H9 (cell line): ENCODE results near the gene SRCAP. TPM values are rescaled to one million over a fixed set of nuclear protein-coding genes. Genes with fewer than 3 reads are reported as not detected.

Experiments
- DNase-seq: peaks from one replicate; pipeline ENCODE4 v3.0.0-alpha.2; 2017
- H2AFZ ChIP-seq: one replicate; pipeline ENCODE4 v1.6.1; 2013; ENCODE audit warnings: mild to moderate bottlenecking, low read length, control low read depth, moderate library complexity
- H2AK5ac ChIP-seq: 2 replicates; pipeline ENCODE4 v1.6.1; 2013; ENCODE audit warnings: low read length, control low read depth, mixed read lengths; ENCODE audit not compliant: insufficient read length
- H2BK120ac ChIP-seq: one replicate; pipeline ENCODE4 v1.6.1; 2013; ENCODE audit warnings: low read depth, mild to moderate bottlenecking, low read length, control low read depth, inconsistent platforms; ENCODE audit not compliant: poor library complexity, severe bottlenecking
- H2BK12ac ChIP-seq: 2 replicates; pipeline ENCODE4 v1.6.1; 2013; ENCODE audit warnings: low read length, control low read depth, mixed read lengths, low read depth; ENCODE audit not compliant: insufficient read length
- H2BK15ac ChIP-seq: 2 replicates; pipeline ENCODE4 v1.6.1; 2013; ENCODE audit warnings: low read depth, low read length, control low read depth
- H2BK20ac ChIP-seq: one replicate; pipeline ENCODE4 v1.6.1; 2013; ENCODE audit warnings: low read depth, mild to moderate bottlenecking, low read length, control low read depth, inconsistent platforms; ENCODE audit not compliant: poor library complexity, severe bottlenecking
- H2BK5ac ChIP-seq: 2 replicates; pipeline ENCODE4 v1.6.1; 2013; ENCODE audit warnings: low read length, control low read depth, mixed read lengths; ENCODE audit not compliant: insufficient read length
- H3K14ac ChIP-seq: 2 replicates; pipeline ENCODE4 v1.6.1; 2013; ENCODE audit warnings: low read length, control low read depth; ENCODE audit not compliant: insufficient read depth
- H3K18ac ChIP-seq: 2 replicates; pipeline ENCODE4 v1.6.1; 2013; ENCODE audit warnings: low read depth, mild to moderate bottlenecking, mixed read lengths, low read length, control low read depth; ENCODE audit not compliant: insufficient read length
- H3K23ac ChIP-seq: 2 replicates; pipeline ENCODE4 v1.6.1; 2013; ENCODE audit warnings: low read length, control low read depth, mixed read lengths, low read depth; ENCODE audit not compliant: insufficient read length
- H3K23me2 ChIP-seq: 2 replicates; pipeline ENCODE4 v1.6.1; 2013; ENCODE audit warnings: low read depth, mild to moderate bottlenecking, mixed read lengths, low read length, control low read depth; ENCODE audit not compliant: insufficient read length, poor library complexity, severe bottlenecking
- H3K27ac ChIP-seq: 2 replicates; pipeline ENCODE4 v1.5.1; 2013; ENCODE audit warnings: low read length, control low read depth, mixed read lengths, low read depth; ENCODE audit not compliant: insufficient read length
- H3K27me3 ChIP-seq: 2 replicates; pipeline ENCODE4 v1.6.1; 2013; ENCODE audit warnings: low read length, control low read depth, inconsistent platforms; ENCODE audit not compliant: insufficient read depth
- H3K4ac ChIP-seq: 2 replicates; pipeline ENCODE4 v1.6.1; 2013; ENCODE audit warnings: low read depth, mild to moderate bottlenecking, control low read depth, inconsistent platforms, low read length, moderate library complexity
- H3K4me1 ChIP-seq: 2 replicates; pipeline ENCODE4 v1.6.1; 2013; ENCODE audit warnings: low read length, control low read depth, inconsistent platforms; ENCODE audit not compliant: insufficient read depth
- H3K4me2 ChIP-seq: 2 replicates; pipeline ENCODE4 v1.6.1; 2013; ENCODE audit warnings: low read length, control low read depth, mixed read lengths; ENCODE audit not compliant: insufficient read length, insufficient read depth
- H3K56ac ChIP-seq: 2 replicates; pipeline ENCODE4 v1.6.1; 2013; ENCODE audit warnings: low read depth, mild to moderate bottlenecking, mixed read lengths, low read length, control low read depth; ENCODE audit not compliant: insufficient read length
- H3K79me1 ChIP-seq: 2 replicates; pipeline ENCODE4 v1.6.1; 2013; ENCODE audit warnings: low read depth, mild to moderate bottlenecking, moderate library complexity, low read length, control low read depth, inconsistent platforms; ENCODE audit not compliant: insufficient read depth, poor library complexity, severe bottlenecking
- H3K79me2 ChIP-seq: 2 replicates; pipeline ENCODE4 v1.6.1; 2013; ENCODE audit warnings: low read length, control low read depth, inconsistent platforms; ENCODE audit not compliant: insufficient read depth
- H3K9ac ChIP-seq: 2 replicates; pipeline ENCODE4 v1.6.1; 2013; ENCODE audit warnings: low read length, control low read depth, mixed read lengths; ENCODE audit not compliant: insufficient read length; ENCODE audit errors: extremely low read depth
- H3K9me3 ChIP-seq: one replicate; pipeline ENCODE4 v1.6.1; 2013; ENCODE audit warnings: low read depth, low read length, inconsistent platforms; ENCODE audit not compliant: control insufficient read depth
- H3T11ph ChIP-seq: one replicate; pipeline ENCODE4 v1.6.1; 2013; ENCODE audit warnings: mild to moderate bottlenecking, low read length, control low read depth, inconsistent platforms
- H4K20me1 ChIP-seq: one replicate; pipeline ENCODE4 v1.6.1; 2013; ENCODE audit not compliant: control insufficient read depth, insufficient read length, insufficient read depth
- H4K5ac ChIP-seq: 2 replicates; pipeline ENCODE4 v1.6.1; 2013; ENCODE audit warnings: low read depth, mild to moderate bottlenecking, mixed read lengths, low read length, control low read depth; ENCODE audit not compliant: insufficient read length
- H4K8ac ChIP-seq: replicated peaks from 2 replicates; pipeline ENCODE4 v1.6.1; 2013; ENCODE audit warnings: low read length, control low read depth, mixed read lengths, low read depth; ENCODE audit not compliant: insufficient read length
- H4K91ac ChIP-seq: 2 replicates; pipeline ENCODE4 v1.6.1; 2013; ENCODE audit warnings: low read depth, mild to moderate bottlenecking, moderate library complexity, mixed read lengths, low read length, control low read depth; ENCODE audit not compliant: insufficient read length
- H3K27ac Mint-ChIP-seq, 3 experiments: 2 replicates in 2 of 3; 3 replicates in 1 of 3; pipeline ENCODE4 v1.8.0; 2020 to 2021; ENCODE audit warnings: mixed read lengths in 3 of 3, mild to moderate bottlenecking in 1 of 3, moderate library complexity in 1 of 3
- H3K27me3 Mint-ChIP-seq: 2 replicates; pipeline ENCODE4 v1.8.0; 2021; ENCODE audit warnings: low read depth, mild to moderate bottlenecking, moderate library complexity, mixed read lengths
- H3K36me3 Mint-ChIP-seq, 3 experiments: 2 replicates in 2 of 3; 3 replicates in 1 of 3; pipeline ENCODE4 v1.8.0; 2020 to 2021; ENCODE audit warnings: low read depth in 3 of 3, mixed read lengths in 3 of 3; ENCODE audit not compliant: insufficient read depth in 1 of 3
- H3K4me1 Mint-ChIP-seq, 2 experiments: 2 replicates each; pipeline ENCODE4 v1.8.0; 2020; ENCODE audit warnings: mixed read lengths in 2 of 2
- H3K4me3 Mint-ChIP-seq, 2 experiments: 2 replicates in 1 of 2; 3 replicates in 1 of 2; pipeline ENCODE4 v1.8.0; 2020 to 2021; ENCODE audit warnings: mild to moderate bottlenecking in 2 of 2, mixed read lengths in 2 of 2, moderate library complexity in 1 of 2
- H3K9me3 Mint-ChIP-seq, 2 experiments: 2 replicates in 1 of 2; 3 replicates in 1 of 2; pipeline ENCODE4 v1.8.0; 2020; ENCODE audit warnings: mild to moderate bottlenecking in 2 of 2, mixed read lengths in 2 of 2, moderate library complexity in 1 of 2
- CTCF ChIP-seq: fragments of 200-600 bp; sonication (generic); conservative IDR thresholded peaks from 3 replicates; pipeline ENCODE4 v1.8.0; 2021; ENCODE audit warnings: antibody characterized with exemption, mild to moderate bottlenecking
- WGBS: extraction: QIAGEN DNeasy Blood & Tissue Kit; methylation state at CpG from one replicate; pipeline ENCODE4 v1.1.7; 2013; ENCODE audit warnings: missing lambda C conversion rate, low lambda C conversion rate, mixed read lengths; ENCODE audit not compliant: insufficient read length; ENCODE audit errors: extremely low coverage; 5-methylcytosine and 5-hydroxymethylcytosine counted together
- total RNA-seq: library from RNA; stranded (reverse); gene quantifications from 2 replicates; pipeline ENCODE4 v1.2.1, GENCODE V29; 2021

The SRCAP gene
- total RNA-seq, 1 experiment from 2014 or later, result 63.1 TPM

GRCh38 chr16:30721167-30721566 is 22.2 kb downstream of the SRCAP start:
- peaks cover 64 to 91% (median 72%) of the 10 kb centered on the region in 3 experiments for H3K36me3 Mint-ChIP-seq
- WGBS, result no CpG with 5 or more reads among the region's 8 CpGs
- H4K91ac ChIP-seq, result no peak overlapping the region
- no peak overlapping the region for H2AK5ac ChIP-seq
- no peak overlapping the region for H2BK20ac ChIP-seq
- H2BK120ac ChIP-seq, result no peak overlapping the region
- H3K27ac ChIP-seq, result no peak overlapping the region
- no peak overlapping the region for H2BK5ac ChIP-seq
- no peaks in the 10 kb centered on the region for H3K4me1 ChIP-seq
- H3K9me3 Mint-ChIP-seq, result no peaks in the 10 kb centered on the region; a peak in 1 of 5 replicates
- no peak overlapping the region for H3K27ac Mint-ChIP-seq
- no peak overlapping the region for H3K4ac ChIP-seq
- no peak overlapping the region for H2AFZ ChIP-seq
- no peaks in the 10 kb centered on the region for H3K27me3 Mint-ChIP-seq
- H3K18ac ChIP-seq, result no peak overlapping the region
- H3K79me1 ChIP-seq, result no peaks in the 10 kb centered on the region
- no peak overlapping the region for H2BK15ac ChIP-seq
- no peaks in the 10 kb centered on the region for H4K20me1 ChIP-seq
- H3T11ph ChIP-seq, result no peak overlapping the region
- no peak overlapping the region for H4K8ac ChIP-seq
- H3K4me3 Mint-ChIP-seq, result no peak overlapping the region
- no peak overlapping the region for H3K9ac ChIP-seq
- H3K23me2 ChIP-seq, result no peaks in the 10 kb centered on the region
- no peak overlapping the region; the same call in 1 of the 2 replicates for H3K14ac ChIP-seq
- no peaks in the 10 kb centered on the region for H3K27me3 ChIP-seq
- H3K4me2 ChIP-seq, result no peak overlapping the region
- DNase-seq, result no peak
- no peak overlapping the region for H3K56ac ChIP-seq
- H3K9me3 ChIP-seq, result no peaks in the 10 kb centered on the region
- H3K79me2 ChIP-seq, result no peaks in the 10 kb centered on the region
- H2BK12ac ChIP-seq, result no peak overlapping the region
- TF ChIP-seq CTCF, result no peak
- H3K4me1 Mint-ChIP-seq, result no peaks in the 10 kb centered on the region
- no peak overlapping the region for H3K23ac ChIP-seq
- no peak overlapping the region for H4K5ac ChIP-seq
